ENCODE measurements around the gene MISFA.
"Not testable (repeated sequence)": the region's sequence is repeated elsewhere in the genome, so short reads cannot be mapped to it uniquely, and the experiment has no call there.

Gene MISFA

DNA sequence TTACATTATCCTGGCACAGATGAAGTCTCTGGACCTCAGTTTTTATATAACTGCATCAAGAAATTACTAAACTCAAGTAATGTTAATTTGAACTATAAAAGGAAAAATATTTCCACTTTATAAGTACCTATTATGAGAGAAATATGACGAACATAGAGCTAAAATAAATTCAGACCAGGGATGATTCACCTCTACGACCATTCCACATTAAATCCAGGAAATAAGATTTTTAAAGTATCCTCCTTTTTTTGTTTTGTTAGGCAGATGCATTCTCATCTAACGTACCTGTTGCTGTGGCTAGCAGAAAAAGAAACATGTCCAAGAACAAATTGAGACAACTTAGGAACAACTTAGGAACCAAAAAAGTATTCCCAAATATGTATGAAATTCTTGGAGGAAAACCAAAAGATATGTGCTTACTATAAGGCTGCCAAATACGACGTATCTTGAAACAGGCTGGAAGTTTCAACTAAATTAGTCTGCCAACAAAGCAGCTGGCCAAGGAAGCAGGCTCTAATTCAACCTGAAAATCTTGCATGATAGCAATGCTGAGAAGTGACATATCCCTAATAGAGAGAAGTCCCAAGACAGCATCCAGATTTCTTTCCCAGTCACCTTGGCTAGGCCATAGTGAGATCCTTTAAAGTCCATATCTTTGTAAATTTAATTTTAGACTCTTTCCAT is 18.9 kb downstream of the MISFA start:
- DNase-seq: no peak

DNA sequence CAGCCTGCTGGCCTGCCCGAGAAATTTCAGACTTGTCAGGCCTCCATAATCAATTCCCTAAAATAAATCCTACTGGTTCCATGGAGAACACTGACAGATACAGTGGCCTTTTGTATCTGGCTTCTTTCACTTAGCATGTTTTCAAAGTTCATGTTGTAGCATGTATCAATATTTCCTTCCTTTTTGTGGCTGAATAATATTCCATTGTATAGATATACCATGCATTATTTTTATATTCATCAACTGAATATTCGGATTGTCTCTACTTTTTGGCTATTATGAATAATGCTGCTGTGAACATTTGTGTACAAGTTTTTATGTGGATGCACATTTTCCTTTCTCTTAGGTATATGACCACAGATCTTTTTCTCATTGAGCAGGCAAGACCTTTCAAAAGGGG is 24.1 kb downstream of the MISFA start:
- DNase-seq: no peak

DNA sequence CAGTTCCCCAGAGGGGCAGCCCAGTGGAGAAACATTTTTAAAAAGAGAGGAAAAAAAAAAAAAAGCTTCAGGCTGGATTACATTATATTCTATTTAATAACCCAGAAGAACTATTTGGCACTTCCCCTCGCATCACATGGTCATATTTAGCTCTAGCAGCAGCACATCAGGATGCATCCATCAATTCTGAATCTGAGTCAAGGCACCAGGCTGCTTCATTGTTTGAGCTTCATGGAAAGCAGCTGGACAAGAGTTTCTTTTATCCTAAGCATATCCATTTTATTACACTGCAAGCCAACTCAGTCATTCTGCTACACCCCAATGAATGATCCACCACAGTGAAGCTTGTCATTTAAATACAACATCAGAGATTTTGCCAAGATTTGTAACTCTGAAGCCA is 24.6 kb downstream of the MISFA start:
- no peak for DNase-seq

DNA sequence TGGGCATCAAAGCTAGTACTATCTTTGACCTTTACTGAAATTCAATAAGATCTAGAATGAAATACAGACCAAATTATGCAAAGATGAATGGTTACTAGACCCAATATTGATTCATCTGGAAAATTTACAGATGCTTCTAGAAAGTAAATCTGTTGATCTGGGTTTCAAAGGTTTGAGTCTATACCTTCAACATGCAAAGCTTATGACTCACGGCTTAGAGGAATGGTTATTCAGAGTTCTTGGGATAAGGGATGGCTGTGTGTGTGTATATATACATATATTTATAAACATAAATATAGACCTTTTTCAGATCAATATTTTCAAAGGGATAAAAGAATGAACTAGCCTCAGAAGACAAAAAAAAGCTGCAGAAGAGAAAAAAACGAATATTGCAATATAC is 33.3 kb downstream of the MISFA start:
- DNase-seq: no peak

DNA sequence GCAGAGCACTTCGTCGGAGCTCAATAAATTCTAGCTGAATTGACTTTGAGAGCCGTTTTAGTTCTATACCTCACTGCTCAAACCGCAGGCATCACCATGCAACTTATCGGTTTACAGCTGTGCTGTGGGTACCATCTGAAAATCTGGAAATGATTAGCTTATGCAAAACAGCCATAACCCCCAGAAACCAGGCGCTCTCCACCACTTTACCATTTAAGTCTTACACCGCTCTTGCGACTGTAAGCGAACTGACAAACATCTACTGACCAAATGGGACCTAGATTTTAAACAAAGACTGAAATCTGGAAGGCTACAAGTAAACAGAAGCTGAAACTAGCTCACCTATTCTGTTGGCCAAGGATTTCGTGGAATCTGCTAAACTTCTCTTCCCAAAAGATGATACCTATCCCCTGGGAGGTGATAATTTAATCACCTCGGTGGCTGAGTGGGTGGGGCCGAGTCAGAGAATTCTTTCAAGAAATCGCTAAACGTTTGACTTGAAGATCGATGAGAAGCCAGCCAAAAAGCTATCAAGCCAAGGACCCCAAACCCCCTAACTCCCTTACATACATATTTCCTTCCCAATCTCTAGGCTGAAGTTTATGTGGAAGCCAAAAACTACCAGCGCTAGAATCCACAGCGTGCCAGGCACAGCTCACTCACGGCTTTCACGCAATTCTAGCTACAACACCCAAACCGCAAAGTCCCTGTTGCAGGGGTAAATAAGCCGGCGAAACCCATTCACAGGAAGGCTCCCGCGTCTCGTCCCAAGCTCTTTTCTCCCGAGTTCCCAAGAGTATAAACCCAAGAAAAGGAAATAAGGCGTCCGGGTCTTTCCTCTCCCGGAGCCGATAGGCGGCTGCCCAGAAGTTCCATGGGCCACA is 33.9 kb downstream of the MISFA start:
- DNase-seq: no peak

DNA sequence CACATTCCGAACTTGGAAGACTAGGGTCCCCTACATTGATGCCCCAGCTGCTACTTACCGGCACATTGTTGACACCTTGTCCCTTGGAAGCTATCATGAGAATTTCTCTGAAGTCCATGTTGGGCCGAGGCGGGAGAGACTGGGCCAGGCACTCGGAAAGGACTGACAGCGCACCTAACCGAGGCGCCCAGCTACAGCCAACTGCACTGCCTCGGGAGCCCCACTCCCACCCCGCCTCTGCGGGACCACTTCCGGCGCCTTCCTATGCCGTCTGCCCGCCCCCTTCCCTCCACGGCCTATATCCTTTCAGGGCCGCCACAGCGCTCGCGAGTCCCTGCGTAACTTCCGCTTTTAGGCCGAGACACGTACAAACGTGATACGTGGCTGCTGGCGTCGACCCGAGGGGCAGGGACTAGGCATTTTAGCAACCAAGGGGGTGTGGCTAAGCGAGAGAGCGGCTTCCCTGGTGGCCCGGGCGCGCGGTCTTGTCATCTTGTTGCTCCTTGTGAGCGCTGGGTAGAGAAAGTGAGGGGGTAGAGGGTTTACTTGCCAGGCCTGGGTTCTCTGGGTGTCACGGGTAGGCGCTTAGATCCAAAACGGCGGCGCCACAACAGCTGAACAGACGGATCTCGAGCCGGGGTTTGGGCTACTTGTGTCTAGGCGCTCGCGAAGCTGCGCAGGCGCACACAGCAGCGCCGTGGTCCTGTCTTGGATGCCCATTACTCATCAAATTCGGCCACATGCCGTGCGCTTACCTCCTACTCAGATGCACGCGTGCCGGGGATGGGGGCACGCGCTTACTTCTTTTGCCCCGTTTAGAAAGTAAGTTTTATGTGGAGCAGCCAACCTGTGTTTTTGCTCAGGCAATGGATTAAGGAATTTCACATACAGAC is 34.8 kb downstream of the MISFA start, which contains the start of gene SPTY2D1:
Gene SPTY2D1 (minus strand): TSS at position 203 of the 893 bp plus-strand sequence. CDS start 85 bp downstream, at position 118.
- DNase-seq: peak; percentile 98

DNA sequence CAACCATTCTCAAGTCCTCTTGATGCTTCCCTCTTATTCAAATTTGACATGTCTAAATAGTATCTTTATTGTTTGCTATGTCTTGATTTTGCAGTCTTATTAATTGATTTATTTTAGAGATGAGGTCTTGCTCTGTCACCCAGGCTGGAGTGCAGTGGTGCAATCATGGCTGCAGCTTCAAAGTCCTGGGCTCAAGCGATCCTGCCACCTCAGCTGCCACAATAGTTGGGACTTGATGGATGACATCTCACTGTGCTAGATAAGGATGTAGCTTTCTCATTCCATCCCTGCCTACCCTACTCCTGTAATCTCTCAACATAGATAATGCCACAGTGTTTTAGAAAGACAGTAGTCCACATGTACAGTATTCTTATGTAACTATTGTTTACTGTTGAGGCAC is 42.1 kb downstream of the MISFA start:
- DNase-seq: no peak

DNA sequence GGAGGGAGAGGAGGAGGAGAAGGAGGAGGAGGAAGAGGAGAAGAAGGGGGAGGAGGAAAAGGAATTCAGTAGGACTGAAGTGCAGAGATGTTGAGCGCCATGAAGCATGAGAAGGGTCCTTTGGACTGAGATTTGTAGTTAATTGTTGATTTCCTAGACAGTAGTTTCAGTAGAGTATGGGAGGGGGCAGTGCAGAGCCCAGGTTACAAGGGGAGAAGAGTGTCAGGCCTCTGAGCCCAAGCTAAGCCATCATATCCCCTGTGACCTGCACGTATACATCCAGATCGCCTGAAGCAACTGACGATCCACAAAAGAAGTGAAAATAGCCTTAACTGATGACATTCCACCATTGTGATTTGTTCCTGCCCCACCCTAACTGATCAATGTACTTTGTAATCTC is 43.4 kb downstream of the MISFA start:
- not testable (repeated sequence) for DNase-seq

DNA sequence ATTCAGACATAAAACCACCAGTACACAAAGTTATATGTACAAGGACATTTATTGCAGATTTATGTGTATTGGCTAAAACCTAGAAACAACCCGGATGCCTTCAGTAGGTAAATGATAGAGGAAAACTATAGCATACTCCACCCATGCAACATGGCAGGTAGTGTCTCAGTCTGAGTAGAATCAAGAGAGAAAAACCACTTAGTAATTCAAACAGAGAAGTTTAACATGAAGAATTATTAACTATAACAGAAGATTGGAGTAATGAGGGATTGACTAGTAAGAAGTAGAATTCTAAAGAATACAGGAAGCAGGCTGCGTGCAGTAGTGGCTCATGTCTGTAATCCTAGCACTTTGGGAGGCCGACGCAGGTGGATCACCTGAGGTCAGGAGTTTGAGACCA is 50.8 kb downstream of the MISFA start:
- DNase-seq: no peak

DNA sequence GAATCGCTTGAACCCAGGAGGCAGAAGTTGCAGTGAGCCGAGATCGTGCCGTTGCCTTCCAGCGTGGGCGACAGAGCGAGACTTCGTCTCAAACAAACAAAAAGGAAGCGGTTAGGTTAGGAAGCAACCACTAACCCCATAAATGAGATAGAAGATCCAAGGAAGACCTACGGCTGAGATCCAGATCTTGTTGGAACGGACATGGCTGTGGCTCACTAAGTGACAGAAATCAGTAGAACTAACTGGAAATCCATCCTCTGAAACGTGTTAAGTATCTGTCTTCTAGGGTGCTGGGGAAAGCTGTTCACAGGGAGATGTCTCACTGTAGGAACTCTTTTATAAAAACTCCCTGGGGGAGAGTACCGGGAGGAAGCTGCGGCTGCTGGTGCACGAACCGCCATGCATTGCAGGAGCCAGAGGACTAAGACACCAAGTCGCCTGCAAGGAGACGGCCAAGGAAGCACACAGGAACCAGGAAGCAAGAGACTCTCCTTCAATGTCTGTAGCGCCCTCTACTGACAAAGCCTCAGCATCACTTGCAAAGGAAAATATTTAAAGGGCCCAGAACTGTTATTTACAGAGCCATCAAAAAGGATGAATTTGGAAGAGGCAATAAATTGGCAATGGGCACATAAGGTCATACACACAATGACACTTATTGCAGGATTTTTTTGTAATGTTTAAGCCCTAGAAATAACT is 51.4 kb downstream of the MISFA start:
- DNase-seq: peak; percentile 16

All from NK-92 treated with Interleukin-12 subunit alpha and Interleukin-12 subunit beta, amount 100 ng/mL, for 24 hours (cell line).